Smooth muscle cell (in vitro differentiated cells): Measurements from ENCODE around the gene SCP2. TPM values are rescaled to one million over a fixed set of nuclear protein-coding genes. Genes with fewer than 3 reads are reported as not detected.

ENCODE experiments used
- DNase-seq: peaks from one replicate; lab custom pipeline; 2025; ENCODE audit not compliant: unreplicated experiment; lab: John Stamatoyannopoulos, UW
- H2AFZ ChIP-seq: fragments of 200-600 bp; sonication (generic); 2 replicates; pipeline ENCODE4 v1.6.0; 2016; ENCODE audit warnings: antibody characterized with exemption, low read depth, mild to moderate bottlenecking
- H3F3A ChIP-seq: fragments of 200-600 bp; sonication (generic); 2 replicates; pipeline ENCODE4 v1.6.0; 2017; ENCODE audit warnings: antibody characterized with exemption, low read depth
- H3K27ac ChIP-seq: fragments of 200-600 bp; sonication (generic); 2 replicates; pipeline ENCODE4 v1.5.1; 2016; ENCODE audit warnings: low read depth, mild to moderate bottlenecking
- H3K27me3 ChIP-seq: fragments of 200-600 bp; sonication (generic); 2 replicates; pipeline ENCODE4 v1.6.1; 2016; ENCODE audit warnings: low read depth, mild to moderate bottlenecking
- H3K36me3 ChIP-seq: fragments of 200-600 bp; sonication (generic); 2 replicates; pipeline ENCODE4 v1.5.1; 2016; ENCODE audit warnings: low read depth
- H3K4me1 ChIP-seq: fragments of 200-600 bp; sonication (generic); 2 replicates; pipeline ENCODE4 v1.5.1; 2016; ENCODE audit warnings: low read depth
- H3K4me2 ChIP-seq: fragments of 200-600 bp; sonication (generic); 2 replicates; pipeline ENCODE4 v1.6.0; 2016; ENCODE audit warnings: mild to moderate bottlenecking
- H3K4me3 ChIP-seq: fragments of 200-600 bp; sonication (generic); 2 replicates; pipeline ENCODE4 v1.5.1; 2016; ENCODE audit warnings: mild to moderate bottlenecking
- H3K79me2 ChIP-seq: fragments of 200-600 bp; sonication (generic); 2 replicates; pipeline ENCODE4 v1.6.0; 2016; ENCODE audit warnings: low read depth, mild to moderate bottlenecking
- H3K9ac ChIP-seq: fragments of 200-600 bp; sonication (generic); 2 replicates; pipeline ENCODE4 v1.6.0; 2016; ENCODE audit warnings: low read depth
- H3K9me3 ChIP-seq: fragments of 200-600 bp; sonication (generic); replicated peaks from 2 replicates; pipeline ENCODE4 v1.5.1; 2016; ENCODE audit warnings: low read depth
- H4K20me1 ChIP-seq: fragments of 200-600 bp; sonication (generic); 2 replicates; pipeline ENCODE4 v1.6.0; 2016; ENCODE audit warnings: low read depth
- WGBS: methylation state at CpG from one replicate; pipeline ENCODE4 v1.1.7; 2016; ENCODE audit warnings: low lambda C conversion rate; 5-methylcytosine and 5-hydroxymethylcytosine counted together
- polyA plus RNA-seq: library from polyadenylated mRNA; unstranded; fragments of >200 nt; fragmentation: Nextera tagmentation; extraction: Ambion mirVana; gene quantifications from 2 replicates; pipeline ENCODE4 v1.2.1, GENCODE V29; 2016
- total RNA-seq: library from RNA; depleted of rRNA; stranded (reverse); fragments of >200 nt; gene quantifications from 2 replicates; pipeline ENCODE4 v1.2.3, GENCODE V29; 2014
- TF ChIP-seq, protein P1 (sequence below): fragments of 200-600 bp; sonication (generic); IDR thresholded peaks from 2 replicates; pipeline ENCODE4 v1.5.1; 2017; ENCODE audit warnings: borderline replicate concordance, mild to moderate bottlenecking, antibody characterized with exemption; ENCODE audit not compliant: insufficient read depth, poor library complexity, severe bottlenecking

SCP2 gene
- total and polyA plus RNA-seq, 2 experiments from 2014 or later = 94.8 to 120 TPM

DNA sequence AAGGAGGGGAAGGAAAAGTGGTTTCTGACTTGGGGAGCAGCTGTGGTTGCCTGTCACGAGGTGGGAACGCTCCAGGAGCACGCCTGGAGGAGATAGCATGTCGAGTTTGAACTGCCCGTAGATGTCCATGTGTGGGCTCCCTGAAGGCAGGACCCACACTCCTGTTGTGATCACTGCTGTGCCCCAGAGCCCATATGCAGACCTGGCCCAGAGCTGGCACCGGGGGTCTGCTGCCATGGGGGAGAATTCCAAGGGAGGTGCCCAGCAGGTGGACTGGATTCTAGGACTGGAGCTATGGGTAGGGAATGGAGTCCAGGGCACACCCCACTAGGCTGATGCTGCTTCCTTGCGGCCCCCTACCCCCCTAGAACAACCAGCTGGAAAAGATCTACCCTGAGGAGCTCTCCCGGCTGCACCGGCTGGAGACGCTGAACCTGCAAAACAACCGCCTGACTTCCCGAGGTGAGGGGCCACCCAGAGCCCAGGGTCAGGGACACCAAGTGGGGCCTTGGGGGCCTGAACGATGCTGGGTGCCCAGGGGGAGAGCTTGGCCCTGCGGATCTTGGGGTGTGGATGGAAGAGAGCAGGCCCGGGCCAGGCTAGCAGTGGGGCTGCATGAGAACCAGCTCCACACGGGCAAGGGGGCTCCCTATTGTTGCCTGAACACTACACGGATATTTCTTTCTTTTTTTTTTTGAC is 144.2 kb downstream of the SCP2 start:
- H3F3A ChIP-seq = no peaks in the 10 kb centered on the region
- no peak overlapping the region for H3K4me2 ChIP-seq
- peaks cover 3% of the 10 kb centered on the region for H3K27me3 ChIP-seq
- H3K9me3 ChIP-seq = no peaks in the 10 kb centered on the region
- WGBS = 91% methylated on average over 17 of the region's 17 CpGs
- H3K27ac ChIP-seq = no peak overlapping the region
- no peaks in the 10 kb centered on the region for H3K4me1 ChIP-seq
- no peak for DNase-seq
- TF ChIP-seq, protein P1, sequence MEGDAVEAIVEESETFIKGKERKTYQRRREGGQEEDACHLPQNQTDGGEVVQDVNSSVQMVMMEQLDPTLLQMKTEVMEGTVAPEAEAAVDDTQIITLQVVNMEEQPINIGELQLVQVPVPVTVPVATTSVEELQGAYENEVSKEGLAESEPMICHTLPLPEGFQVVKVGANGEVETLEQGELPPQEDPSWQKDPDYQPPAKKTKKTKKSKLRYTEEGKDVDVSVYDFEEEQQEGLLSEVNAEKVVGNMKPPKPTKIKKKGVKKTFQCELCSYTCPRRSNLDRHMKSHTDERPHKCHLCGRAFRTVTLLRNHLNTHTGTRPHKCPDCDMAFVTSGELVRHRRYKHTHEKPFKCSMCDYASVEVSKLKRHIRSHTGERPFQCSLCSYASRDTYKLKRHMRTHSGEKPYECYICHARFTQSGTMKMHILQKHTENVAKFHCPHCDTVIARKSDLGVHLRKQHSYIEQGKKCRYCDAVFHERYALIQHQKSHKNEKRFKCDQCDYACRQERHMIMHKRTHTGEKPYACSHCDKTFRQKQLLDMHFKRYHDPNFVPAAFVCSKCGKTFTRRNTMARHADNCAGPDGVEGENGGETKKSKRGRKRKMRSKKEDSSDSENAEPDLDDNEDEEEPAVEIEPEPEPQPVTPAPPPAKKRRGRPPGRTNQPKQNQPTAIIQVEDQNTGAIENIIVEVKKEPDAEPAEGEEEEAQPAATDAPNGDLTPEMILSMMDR = no peak
- no peak overlapping the region for H3K9ac ChIP-seq
- no peaks in the 10 kb centered on the region for H3K36me3 ChIP-seq
- H3K79me2 ChIP-seq = no peaks in the 10 kb centered on the region
- no peaks in the 10 kb centered on the region for H4K20me1 ChIP-seq
- no peak overlapping the region for H3K4me3 ChIP-seq
- H2AFZ ChIP-seq = no peak overlapping the region

DNA sequence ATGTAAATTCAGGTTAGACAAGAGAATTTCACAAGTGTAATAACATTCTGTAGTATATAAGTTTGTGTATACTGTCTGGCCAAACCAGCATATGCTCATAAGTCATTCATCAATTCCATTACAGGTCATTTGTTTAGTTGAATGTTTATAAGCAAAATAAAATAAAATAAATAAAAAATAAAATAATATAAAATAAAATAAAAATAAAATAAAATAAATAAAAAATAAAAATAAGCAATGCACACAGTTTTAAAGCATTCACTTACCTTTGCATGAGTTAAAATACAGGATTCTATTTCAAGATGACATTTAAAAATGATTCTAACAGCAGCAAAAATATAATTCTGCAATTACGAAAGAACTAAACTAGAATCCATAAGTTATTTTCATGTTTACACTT is 144.8 kb downstream of the SCP2 start:
- TF ChIP-seq, protein P1 = no peak
- Histone ChIP-seq H3K36me3 (no peaks in the 10 kb centered on the region), H4K20me1 (no peaks in the 10 kb centered on the region), H3K4me3 (no peak overlapping the region), H2AFZ (no peak overlapping the region), H3K79me2 (no peaks in the 10 kb centered on the region), H3K4me2 (no peak overlapping the region), H3F3A (no peaks in the 10 kb centered on the region), H3K9ac (no peak overlapping the region), H3K4me1 (no peaks in the 10 kb centered on the region), H3K9me3 (no peaks in the 10 kb centered on the region), H3K27ac (no peak overlapping the region), H3K27me3 (peaks cover 3% of the 10 kb centered on the region)
- 98% methylated on average over 1 of the region's 1 CpG for WGBS
- DNase-seq = no peak

DNA sequence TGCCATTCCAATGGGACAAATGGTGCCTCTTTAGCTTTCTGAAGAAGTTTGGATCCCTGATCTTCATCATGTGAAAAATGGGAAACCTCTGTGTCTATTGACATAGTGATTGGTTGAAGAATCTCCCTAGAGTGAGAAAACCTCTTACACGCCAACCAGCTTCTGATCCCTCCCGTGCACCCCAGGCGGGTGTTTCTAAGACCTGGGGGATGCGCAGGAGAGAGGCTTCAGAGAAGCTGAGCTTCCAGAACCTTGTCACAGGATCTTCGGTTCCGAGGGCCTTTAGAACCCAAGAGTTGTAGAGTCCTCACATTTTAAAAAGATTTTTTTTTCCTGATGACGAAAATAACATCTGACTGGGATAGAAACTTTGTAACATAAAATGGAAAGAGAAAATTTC is 146.2 kb downstream of the SCP2 start:
- H2AFZ ChIP-seq = no peak overlapping the region
- DNase-seq = no peak
- no peak overlapping the region for H3K9ac ChIP-seq
- peaks cover 2% of the 10 kb centered on the region for H3K27me3 ChIP-seq
- H3K4me1 ChIP-seq = no peaks in the 10 kb centered on the region
- no peak overlapping the region for H3K27ac ChIP-seq
- 96% methylated on average over 7 of the region's 7 CpGs for WGBS
- no peak overlapping the region for H3K4me2 ChIP-seq
- H3K4me3 ChIP-seq = no peak overlapping the region
- no peaks in the 10 kb centered on the region for H3K79me2 ChIP-seq
- H3K9me3 ChIP-seq = no peaks in the 10 kb centered on the region
- no peaks in the 10 kb centered on the region for H3F3A ChIP-seq
- TF ChIP-seq, protein P1 = no peak
- H3K36me3 ChIP-seq = no peaks in the 10 kb centered on the region
- no peaks in the 10 kb centered on the region for H4K20me1 ChIP-seq

DNA sequence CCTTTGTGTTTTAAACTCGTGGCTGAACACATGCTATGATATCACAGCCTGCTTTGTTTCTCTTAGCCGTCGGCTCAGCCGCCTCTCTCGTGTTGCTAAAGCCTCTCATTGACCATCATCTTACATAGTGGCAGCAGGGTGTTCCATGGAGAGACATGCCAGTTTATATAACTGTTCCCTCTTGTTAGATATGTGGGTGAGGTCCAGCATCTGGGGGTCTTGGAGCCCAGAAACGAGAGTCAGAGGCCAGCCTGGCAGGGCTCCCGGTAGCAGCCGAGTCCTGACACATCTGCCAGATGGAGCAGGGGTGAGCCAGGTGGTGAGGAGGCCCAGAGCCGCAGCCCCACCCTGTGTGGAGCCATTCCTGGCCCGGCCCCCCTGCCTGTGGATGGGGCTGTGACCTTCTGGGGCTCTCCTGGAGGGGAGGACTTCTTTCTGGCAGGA is 146.8 kb downstream of the SCP2 start:
- Histone ChIP-seq H3F3A (no peaks in the 10 kb centered on the region), H3K36me3 (no peaks in the 10 kb centered on the region), H4K20me1 (no peaks in the 10 kb centered on the region), H3K27ac (no peak overlapping the region), H3K9me3 (no peaks in the 10 kb centered on the region), H3K79me2 (no peaks in the 10 kb centered on the region), H3K9ac (no peak overlapping the region), H3K27me3 (no peaks in the 10 kb centered on the region), H2AFZ (no peak overlapping the region), H3K4me3 (no peak overlapping the region), H3K4me1 (no peaks in the 10 kb centered on the region), H3K4me2 (no peak overlapping the region)
- 87% methylated on average over 10 of the region's 10 CpGs for WGBS
- TF ChIP-seq, protein P1 = no peak
- DNase-seq = no peak
